Gastrocnemius medialis (tissue), 4 donors: ENCODE results near the gene DAAM1.

ENCODE experiments used
- CTCF ChIP-seq, 5 experiments: fragments of 450-650 bp in 3 of 5; fragments of 200-600 bp in 2 of 5; sonication (generic) in 2 of 5; IDR thresholded peaks in 4 of 5; conservative IDR thresholded peaks in 1 of 5; 1 replicate in 4 of 5; 2 replicates in 1 of 5; pipeline ENCODE4 v1.5.1; 2016 to 2019; ENCODE audit warnings: antibody characterized with exemption in 5 of 5, mild to moderate bottlenecking in 3 of 5, moderate library complexity in 3 of 5
- POLR2A ChIP-seq, 2 donors: fragments of 450-650 bp; IDR thresholded peaks; one replicate each; pipeline ENCODE4 v1.6.1; 2017; ENCODE audit warnings: antibody characterized with exemption in 2 of 2, mild to moderate bottlenecking in 2 of 2, moderate library complexity in 2 of 2

GRCh38 chr14:59297071-59297776 lies 108.8 kb downstream of the DAAM1 start:
- TF ChIP-seq CTCF (IDR thresholded peaks at IDR 0.05 in 4 of 5, conservative IDR thresholded peaks at IDR 0.05 in 1 of 5) (no peak), POLR2A (IDR thresholded peaks at IDR 0.05) (no peak)
